ENCODE results near the gene UFSP1. TPM values are rescaled to one million over a fixed set of nuclear protein-coding genes. Genes with fewer than 3 reads are reported as not detected.

The UFSP1 gene
- total RNA-seq, 1 experiment from 2014 or later: 4.8 TPM

DNA sequence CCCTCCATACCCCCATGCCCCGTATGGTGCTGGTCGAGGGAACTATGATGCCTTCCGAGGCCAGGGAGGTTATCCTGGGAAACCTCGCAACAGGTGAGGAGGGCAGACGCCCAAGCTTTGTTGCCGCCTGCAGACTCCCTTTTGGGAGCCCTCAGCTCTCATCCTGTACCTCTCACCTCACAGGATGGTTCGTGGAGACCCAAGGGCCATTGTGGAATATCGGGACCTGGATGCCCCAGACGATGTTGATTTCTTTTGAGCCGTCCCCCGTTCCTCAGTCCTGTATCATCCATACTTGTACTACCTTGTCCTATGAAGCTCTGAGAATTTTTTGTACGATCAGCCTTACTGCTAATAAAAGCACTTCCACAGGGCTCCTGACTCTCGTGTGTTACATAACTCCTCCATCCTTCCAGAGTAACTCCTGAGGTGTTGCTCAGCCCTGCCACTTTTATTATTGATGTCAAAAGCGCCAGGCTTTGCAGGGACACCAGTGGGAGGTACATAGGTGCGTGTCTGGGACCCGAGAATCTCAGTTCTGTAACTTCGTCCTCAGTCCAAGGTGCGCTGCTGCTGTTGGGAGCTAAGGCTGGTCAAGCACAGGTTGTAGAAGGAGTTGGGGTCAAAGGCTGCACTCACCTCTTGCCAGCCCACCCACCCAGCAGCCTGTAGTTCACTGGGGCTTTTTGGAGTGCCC, 1.1 kb downstream of the UFSP1 start:
- ChIA-PET CTCF (interaction anchor here (0.9 to 2.2 kb wide), 7 partner anchors 13 to 255 kb away, joined by 3 to 18 read pairs (median 6); partner anchors contain the start of genes EPHB4, SLC12A9 and SRRT), POLR2A (interaction anchor here (1.2 to 6.2 kb wide), 2 partner anchors 13 to 459 kb away, joined by 5 to 71 read pairs; partner anchors contain the start of genes SRRT and ZCWPW1)
- Mint-ChIP-seq H3K9me3 (no peaks in the 10 kb centered on the region), H3K4me1 (peaks cover 40% of the 10 kb centered on the region), H3K27me3 (ENCODE audit: low read depth) (no peaks in the 10 kb centered on the region; the same call in 1 of the 2 replicates), H3K4me3 (peak overlapping the region; percentile 74), H3K36me3 (peaks cover 51% of the 10 kb centered on the region), H3K27ac (peak overlapping the region; percentile 89)
- no peak for DNase-seq (ENCODE audit: low spot score)
- no peak for ATAC-seq
- TF ChIP-seq ZNF416 (CRISPR knock-in tag; IDR thresholded peaks at IDR 0.05) (no peak), TEAD1 (CRISPR knock-in tag; IDR thresholded peaks at IDR 0.05) (no peak), CREM (CRISPR knock-in tag; IDR thresholded peaks at IDR 0.05) (no peak), FOXK1 (CRISPR knock-in tag; IDR thresholded peaks at IDR 0.05) (no peak), EMX1 (CRISPR knock-in tag; IDR thresholded peaks at IDR 0.05) (no peak), ZNF396 (CRISPR knock-in tag; IDR thresholded peaks at IDR 0.05; ENCODE audit: borderline replicate concordance) (no peak), TCF7 (CRISPR knock-in tag; IDR thresholded peaks at IDR 0.05; ENCODE audit: low read depth) (no peak)
- TF ChIP-seq, protein P1, sequence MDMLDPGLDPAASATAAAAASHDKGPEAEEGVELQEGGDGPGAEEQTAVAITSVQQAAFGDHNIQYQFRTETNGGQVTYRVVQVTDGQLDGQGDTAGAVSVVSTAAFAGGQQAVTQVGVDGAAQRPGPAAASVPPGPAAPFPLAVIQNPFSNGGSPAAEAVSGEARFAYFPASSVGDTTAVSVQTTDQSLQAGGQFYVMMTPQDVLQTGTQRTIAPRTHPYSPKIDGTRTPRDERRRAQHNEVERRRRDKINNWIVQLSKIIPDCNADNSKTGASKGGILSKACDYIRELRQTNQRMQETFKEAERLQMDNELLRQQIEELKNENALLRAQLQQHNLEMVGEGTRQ (CRISPR knock-in tag; IDR thresholded peaks at IDR 0.05): no peak
- TF ChIP-seq, protein P2, sequence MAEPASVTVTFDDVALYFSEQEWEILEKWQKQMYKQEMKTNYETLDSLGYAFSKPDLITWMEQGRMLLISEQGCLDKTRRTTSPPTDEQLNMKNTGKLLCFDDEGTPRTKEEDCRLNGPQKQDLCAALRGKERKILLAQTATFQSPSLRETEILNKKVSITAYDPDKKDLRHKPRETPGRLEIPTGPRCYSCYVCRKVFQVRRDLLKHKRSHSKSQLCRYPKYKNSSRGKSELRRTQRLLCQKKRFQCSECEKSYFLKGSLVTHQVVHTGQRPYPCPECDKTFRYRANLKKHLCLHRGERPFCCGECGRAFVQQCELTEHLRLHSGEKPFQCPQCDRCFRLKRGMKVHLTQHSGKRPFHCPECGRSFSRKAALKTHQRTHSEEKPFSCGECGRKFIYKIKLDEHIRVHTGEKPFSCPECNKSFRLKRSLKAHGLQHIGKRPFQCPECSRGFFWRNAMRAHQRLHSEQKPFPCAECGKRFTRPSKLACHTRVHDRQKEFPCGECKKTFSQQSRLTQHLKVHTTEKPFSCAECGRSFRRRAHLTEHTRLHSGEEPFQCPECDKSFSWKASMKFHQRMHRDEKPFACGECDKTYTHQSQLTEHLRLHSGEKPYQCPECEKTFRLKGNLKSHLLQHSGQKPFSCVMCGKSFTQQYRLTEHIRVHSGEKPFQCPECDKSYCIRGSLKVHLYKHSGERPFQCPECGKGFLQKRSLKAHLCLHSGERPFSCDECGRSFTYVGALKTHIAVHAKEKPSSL (CRISPR knock-in tag; conservative IDR thresholded peaks at IDR 0.05): no peak
- TF ChIP-seq, protein P3, sequence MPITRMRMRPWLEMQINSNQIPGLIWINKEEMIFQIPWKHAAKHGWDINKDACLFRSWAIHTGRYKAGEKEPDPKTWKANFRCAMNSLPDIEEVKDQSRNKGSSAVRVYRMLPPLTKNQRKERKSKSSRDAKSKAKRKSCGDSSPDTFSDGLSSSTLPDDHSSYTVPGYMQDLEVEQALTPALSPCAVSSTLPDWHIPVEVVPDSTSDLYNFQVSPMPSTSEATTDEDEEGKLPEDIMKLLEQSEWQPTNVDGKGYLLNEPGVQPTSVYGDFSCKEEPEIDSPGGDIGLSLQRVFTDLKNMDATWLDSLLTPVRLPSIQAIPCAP (CRISPR knock-in tag; IDR thresholded peaks at IDR 0.05): no peak
- TF ChIP-seq, protein P4, sequence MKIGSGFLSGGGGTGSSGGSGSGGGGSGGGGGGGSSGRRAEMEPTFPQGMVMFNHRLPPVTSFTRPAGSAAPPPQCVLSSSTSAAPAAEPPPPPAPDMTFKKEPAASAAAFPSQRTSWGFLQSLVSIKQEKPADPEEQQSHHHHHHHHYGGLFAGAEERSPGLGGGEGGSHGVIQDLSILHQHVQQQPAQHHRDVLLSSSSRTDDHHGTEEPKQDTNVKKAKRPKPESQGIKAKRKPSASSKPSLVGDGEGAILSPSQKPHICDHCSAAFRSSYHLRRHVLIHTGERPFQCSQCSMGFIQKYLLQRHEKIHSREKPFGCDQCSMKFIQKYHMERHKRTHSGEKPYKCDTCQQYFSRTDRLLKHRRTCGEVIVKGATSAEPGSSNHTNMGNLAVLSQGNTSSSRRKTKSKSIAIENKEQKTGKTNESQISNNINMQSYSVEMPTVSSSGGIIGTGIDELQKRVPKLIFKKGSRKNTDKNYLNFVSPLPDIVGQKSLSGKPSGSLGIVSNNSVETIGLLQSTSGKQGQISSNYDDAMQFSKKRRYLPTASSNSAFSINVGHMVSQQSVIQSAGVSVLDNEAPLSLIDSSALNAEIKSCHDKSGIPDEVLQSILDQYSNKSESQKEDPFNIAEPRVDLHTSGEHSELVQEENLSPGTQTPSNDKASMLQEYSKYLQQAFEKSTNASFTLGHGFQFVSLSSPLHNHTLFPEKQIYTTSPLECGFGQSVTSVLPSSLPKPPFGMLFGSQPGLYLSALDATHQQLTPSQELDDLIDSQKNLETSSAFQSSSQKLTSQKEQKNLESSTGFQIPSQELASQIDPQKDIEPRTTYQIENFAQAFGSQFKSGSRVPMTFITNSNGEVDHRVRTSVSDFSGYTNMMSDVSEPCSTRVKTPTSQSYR (CRISPR knock-in tag; IDR thresholded peaks at IDR 0.05): no peak
- TF ChIP-seq, protein P5, sequence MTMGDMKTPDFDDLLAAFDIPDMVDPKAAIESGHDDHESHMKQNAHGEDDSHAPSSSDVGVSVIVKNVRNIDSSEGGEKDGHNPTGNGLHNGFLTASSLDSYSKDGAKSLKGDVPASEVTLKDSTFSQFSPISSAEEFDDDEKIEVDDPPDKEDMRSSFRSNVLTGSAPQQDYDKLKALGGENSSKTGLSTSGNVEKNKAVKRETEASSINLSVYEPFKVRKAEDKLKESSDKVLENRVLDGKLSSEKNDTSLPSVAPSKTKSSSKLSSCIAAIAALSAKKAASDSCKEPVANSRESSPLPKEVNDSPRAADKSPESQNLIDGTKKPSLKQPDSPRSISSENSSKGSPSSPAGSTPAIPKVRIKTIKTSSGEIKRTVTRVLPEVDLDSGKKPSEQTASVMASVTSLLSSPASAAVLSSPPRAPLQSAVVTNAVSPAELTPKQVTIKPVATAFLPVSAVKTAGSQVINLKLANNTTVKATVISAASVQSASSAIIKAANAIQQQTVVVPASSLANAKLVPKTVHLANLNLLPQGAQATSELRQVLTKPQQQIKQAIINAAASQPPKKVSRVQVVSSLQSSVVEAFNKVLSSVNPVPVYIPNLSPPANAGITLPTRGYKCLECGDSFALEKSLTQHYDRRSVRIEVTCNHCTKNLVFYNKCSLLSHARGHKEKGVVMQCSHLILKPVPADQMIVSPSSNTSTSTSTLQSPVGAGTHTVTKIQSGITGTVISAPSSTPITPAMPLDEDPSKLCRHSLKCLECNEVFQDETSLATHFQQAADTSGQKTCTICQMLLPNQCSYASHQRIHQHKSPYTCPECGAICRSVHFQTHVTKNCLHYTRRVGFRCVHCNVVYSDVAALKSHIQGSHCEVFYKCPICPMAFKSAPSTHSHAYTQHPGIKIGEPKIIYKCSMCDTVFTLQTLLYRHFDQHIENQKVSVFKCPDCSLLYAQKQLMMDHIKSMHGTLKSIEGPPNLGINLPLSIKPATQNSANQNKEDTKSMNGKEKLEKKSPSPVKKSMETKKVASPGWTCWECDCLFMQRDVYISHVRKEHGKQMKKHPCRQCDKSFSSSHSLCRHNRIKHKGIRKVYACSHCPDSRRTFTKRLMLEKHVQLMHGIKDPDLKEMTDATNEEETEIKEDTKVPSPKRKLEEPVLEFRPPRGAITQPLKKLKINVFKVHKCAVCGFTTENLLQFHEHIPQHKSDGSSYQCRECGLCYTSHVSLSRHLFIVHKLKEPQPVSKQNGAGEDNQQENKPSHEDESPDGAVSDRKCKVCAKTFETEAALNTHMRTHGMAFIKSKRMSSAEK (CRISPR knock-in tag; IDR thresholded peaks at IDR 0.05; ENCODE audit: borderline replicate concordance): no peak
- TF ChIP-seq, protein P6, sequence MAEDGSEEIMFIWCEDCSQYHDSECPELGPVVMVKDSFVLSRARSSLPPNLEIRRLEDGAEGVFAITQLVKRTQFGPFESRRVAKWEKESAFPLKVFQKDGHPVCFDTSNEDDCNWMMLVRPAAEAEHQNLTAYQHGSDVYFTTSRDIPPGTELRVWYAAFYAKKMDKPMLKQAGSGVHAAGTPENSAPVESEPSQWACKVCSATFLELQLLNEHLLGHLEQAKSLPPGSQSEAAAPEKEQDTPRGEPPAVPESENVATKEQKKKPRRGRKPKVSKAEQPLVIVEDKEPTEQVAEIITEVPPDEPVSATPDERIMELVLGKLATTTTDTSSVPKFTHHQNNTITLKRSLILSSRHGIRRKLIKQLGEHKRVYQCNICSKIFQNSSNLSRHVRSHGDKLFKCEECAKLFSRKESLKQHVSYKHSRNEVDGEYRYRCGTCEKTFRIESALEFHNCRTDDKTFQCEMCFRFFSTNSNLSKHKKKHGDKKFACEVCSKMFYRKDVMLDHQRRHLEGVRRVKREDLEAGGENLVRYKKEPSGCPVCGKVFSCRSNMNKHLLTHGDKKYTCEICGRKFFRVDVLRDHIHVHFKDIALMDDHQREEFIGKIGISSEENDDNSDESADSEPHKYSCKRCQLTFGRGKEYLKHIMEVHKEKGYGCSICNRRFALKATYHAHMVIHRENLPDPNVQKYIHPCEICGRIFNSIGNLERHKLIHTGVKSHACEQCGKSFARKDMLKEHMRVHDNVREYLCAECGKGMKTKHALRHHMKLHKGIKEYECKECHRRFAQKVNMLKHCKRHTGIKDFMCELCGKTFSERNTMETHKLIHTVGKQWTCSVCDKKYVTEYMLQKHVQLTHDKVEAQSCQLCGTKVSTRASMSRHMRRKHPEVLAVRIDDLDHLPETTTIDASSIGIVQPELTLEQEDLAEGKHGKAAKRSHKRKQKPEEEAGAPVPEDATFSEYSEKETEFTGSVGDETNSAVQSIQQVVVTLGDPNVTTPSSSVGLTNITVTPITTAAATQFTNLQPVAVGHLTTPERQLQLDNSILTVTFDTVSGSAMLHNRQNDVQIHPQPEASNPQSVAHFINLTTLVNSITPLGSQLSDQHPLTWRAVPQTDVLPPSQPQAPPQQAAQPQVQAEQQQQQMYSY (CRISPR knock-in tag; IDR thresholded peaks at IDR 0.05): no peak
- TF ChIP-seq, protein P7, sequence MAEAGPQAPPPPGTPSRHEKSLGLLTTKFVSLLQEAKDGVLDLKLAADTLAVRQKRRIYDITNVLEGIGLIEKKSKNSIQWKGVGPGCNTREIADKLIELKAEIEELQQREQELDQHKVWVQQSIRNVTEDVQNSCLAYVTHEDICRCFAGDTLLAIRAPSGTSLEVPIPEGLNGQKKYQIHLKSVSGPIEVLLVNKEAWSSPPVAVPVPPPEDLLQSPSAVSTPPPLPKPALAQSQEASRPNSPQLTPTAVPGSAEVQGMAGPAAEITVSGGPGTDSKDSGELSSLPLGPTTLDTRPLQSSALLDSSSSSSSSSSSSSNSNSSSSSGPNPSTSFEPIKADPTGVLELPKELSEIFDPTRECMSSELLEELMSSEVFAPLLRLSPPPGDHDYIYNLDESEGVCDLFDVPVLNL (CRISPR knock-in tag; IDR thresholded peaks at IDR 0.05; ENCODE audit: borderline replicate concordance, low read depth): no peak
- TF ChIP-seq, protein P8, sequence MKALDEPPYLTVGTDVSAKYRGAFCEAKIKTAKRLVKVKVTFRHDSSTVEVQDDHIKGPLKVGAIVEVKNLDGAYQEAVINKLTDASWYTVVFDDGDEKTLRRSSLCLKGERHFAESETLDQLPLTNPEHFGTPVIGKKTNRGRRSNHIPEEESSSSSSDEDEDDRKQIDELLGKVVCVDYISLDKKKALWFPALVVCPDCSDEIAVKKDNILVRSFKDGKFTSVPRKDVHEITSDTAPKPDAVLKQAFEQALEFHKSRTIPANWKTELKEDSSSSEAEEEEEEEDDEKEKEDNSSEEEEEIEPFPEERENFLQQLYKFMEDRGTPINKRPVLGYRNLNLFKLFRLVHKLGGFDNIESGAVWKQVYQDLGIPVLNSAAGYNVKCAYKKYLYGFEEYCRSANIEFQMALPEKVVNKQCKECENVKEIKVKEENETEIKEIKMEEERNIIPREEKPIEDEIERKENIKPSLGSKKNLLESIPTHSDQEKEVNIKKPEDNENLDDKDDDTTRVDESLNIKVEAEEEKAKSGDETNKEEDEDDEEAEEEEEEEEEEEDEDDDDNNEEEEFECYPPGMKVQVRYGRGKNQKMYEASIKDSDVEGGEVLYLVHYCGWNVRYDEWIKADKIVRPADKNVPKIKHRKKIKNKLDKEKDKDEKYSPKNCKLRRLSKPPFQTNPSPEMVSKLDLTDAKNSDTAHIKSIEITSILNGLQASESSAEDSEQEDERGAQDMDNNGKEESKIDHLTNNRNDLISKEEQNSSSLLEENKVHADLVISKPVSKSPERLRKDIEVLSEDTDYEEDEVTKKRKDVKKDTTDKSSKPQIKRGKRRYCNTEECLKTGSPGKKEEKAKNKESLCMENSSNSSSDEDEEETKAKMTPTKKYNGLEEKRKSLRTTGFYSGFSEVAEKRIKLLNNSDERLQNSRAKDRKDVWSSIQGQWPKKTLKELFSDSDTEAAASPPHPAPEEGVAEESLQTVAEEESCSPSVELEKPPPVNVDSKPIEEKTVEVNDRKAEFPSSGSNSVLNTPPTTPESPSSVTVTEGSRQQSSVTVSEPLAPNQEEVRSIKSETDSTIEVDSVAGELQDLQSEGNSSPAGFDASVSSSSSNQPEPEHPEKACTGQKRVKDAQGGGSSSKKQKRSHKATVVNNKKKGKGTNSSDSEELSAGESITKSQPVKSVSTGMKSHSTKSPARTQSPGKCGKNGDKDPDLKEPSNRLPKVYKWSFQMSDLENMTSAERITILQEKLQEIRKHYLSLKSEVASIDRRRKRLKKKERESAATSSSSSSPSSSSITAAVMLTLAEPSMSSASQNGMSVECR (CRISPR knock-in tag; IDR thresholded peaks at IDR 0.05; ENCODE audit: borderline replicate concordance): no peak
